Activated B cell treated with CpG ODN at 0.5 μM for 24 hours (primary cell): ENCODE results near the gene OR2T5. TPM values are rescaled to one million over a fixed set of nuclear protein-coding genes. Genes with fewer than 3 reads are reported as not detected.
"Not testable (repeated sequence)": the region's sequence is repeated elsewhere in the genome, so short reads cannot be mapped to it uniquely, and the experiment has no call there.

Source experiments
- ATAC-seq: fragments of 200-7000 bp; cut with Tn5 transposase; one replicate; pipeline ENCODE4 v1.10.0; 2021; ENCODE audit warnings: low read depth, mild to moderate bottlenecking, moderate library complexity
- CTCF ChIA-PET: fragments of 350-600 bp; sonication (Branson Sonifier 250); formaldehyde crosslinking; loops from one replicate; lab custom pipeline; 2021; ENCODE audit warnings: antibody characterized with exemption; lab: Charles Lee
- POLR2A ChIA-PET: fragments of 350-600 bp; sonication (Branson Sonifier 250); formaldehyde crosslinking; loops from one replicate; lab custom pipeline; 2021; ENCODE audit warnings: antibody characterized with exemption; lab: Charles Lee
- DNase-seq: peaks from one replicate; pipeline ENCODE4 v3.0.0; 2022
- H3K27ac Mint-ChIP-seq: one replicate; pipeline ENCODE4 v1.8.0; 2020; ENCODE audit warnings: mixed read lengths
- H3K27me3 Mint-ChIP-seq: one replicate; pipeline ENCODE4 v1.8.0; 2021; ENCODE audit warnings: mixed read lengths
- H3K36me3 Mint-ChIP-seq: one replicate; pipeline ENCODE4 v1.8.0; 2021; ENCODE audit warnings: low read depth, mixed read lengths
- H3K4me1 Mint-ChIP-seq: one replicate; pipeline ENCODE4 v1.8.0; 2021; ENCODE audit warnings: mixed read lengths
- H3K4me3 Mint-ChIP-seq: one replicate; pipeline ENCODE4 v1.8.0; 2020; ENCODE audit warnings: mild to moderate bottlenecking, mixed read lengths
- H3K9me3 Mint-ChIP-seq: one replicate; pipeline ENCODE4 v1.8.0; 2020; ENCODE audit warnings: mixed read lengths
- intact Hi-C: fragments of 100-400 bp; cut with micrococcal nuclease; formaldehyde crosslinking; loops from one replicate; pipeline ENCODE4 v1.15.1; 2024
- total RNA-seq: library from RNA; stranded (reverse); gene quantifications from 2 replicates; pipeline ENCODE4 v1.2.3, GENCODE V29; 2022

OR2T5 gene, protein sequence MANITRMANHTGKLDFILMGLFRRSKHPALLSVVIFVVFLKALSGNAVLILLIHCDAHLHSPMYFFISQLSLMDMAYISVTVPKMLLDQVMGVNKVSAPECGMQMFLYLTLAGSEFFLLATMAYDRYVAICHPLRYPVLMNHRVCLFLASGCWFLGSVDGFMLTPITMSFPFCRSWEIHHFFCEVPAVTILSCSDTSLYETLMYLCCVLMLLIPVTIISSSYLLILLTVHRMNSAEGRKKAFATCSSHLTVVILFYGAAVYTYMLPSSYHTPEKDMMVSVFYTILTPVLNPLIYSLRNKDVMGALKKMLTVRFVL
- total RNA-seq: not detected in 2 replicates

DNA sequence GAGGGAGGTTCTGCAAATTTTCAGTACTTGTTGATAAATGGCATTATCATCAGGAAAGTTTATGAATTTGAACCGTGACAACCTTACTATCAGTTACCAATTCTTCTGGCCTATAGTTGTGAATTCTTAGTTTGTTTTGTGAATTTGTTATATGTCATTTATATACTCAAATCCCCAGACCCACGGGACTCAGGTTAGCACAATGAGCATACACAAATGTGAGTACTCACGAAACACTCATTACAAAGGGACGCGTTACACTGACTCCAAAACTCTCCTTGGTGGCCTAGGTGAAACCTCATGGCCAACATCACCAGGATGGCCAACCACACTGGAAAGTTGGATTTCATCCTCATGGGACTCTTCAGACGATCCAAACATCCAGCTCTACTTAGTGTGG is at the start of gene OR2T5:
Gene OR2T5 (plus strand): TSS at position 301 of the 400 bp plus-strand sequence. CDS start 0 bp downstream, at position 301.
- H3K27me3 Mint-ChIP-seq, H3K36me3 Mint-ChIP-seq, H3K9me3 Mint-ChIP-seq, H3K27ac Mint-ChIP-seq, H3K4me3 Mint-ChIP-seq, intact Hi-C loops, DNase-seq, H3K4me1 Mint-ChIP-seq, CTCF ChIA-PET, POLR2A ChIA-PET, ATAC-seq: not testable (repeated sequence)

DNA sequence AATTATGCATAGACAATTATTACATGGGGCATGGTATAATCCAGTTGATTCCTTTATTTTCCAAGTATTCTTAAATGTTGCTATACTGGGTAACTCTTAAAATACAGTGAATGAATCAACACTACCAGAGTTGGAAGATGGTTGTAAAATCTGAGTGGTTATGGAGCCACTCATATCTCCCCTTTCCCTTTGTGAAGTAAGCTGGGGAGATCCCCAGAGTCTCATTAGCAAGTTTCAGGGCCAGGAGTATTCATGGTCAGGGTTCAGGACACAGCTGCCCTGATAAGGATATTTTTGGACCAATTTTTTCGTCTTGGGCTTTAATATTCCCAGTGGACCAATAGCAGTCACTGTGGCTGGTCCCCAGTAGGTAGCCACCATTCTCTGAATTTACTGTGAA is 49.7 kb upstream of the OR2T5 start:
- not testable (repeated sequence) for H3K36me3 Mint-ChIP-seq

DNA sequence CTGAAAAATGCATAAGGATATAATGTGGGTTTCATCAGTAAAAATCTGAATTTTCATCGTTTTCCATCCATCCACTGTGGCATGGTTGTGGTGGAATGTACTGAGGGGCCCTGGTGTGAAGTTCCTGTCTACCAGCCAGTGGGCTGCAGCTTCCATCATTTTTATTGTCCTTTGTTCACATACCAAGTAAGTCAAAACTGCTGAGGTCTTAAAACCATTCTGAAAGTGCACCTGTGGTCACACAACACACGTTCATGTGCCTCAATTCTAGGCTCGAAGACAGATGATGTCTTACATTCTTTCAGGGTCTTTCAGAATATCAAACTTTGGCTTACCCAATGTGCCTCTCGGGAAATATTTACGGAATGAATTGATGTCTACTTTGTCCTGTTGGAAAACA is 49.1 kb upstream of the OR2T5 start:
- POLR2A ChIA-PET: not testable (repeated sequence)

More for the DNA sequence above, 49.7 kb upstream of the OR2T5 start:
- ATAC-seq, H3K4me3 Mint-ChIP-seq, intact Hi-C loops, H3K27me3 Mint-ChIP-seq, H3K27ac Mint-ChIP-seq, DNase-seq, CTCF ChIA-PET, POLR2A ChIA-PET, H3K4me1 Mint-ChIP-seq, H3K9me3 Mint-ChIP-seq: not testable (repeated sequence)

DNA sequence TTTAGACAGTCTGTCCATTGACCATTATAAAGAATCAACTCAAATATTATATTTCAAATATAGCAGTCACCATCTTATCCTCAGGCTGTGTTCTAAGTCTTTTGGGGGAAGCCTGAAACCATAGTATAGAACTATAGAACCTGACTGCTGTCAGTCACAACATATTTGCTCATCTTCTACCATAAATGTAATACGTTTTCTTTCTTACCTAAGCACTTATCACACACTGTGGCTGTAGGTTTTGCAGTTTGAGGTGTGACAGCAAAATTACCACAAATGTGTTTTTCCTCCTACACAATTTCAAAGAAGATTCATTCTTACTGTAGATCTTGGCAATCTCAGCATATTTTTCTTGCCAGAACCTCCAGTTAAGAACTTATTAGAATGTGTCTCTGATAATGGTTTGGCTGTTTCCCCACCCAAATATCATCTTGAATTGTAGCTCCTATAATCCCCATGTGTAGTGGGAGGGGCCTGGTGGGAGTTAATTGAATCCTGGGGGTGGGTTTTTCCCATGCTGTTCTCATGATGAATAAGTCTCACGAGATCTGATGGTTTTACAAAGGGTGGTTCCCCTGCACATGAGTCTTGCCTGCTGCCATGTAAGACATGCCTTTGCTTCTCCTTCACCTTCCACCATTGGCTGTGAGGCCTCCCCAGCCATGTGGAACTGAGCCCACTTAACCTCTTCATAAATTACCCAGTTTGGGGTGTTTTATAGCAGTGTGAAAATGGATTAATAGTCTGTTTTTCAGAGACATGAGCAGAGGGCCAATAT is 45.7 kb upstream of the OR2T5 start:
- H3K9me3 Mint-ChIP-seq, H3K27ac Mint-ChIP-seq, DNase-seq, ATAC-seq, POLR2A ChIA-PET, H3K36me3 Mint-ChIP-seq, H3K27me3 Mint-ChIP-seq, CTCF ChIA-PET, H3K4me3 Mint-ChIP-seq, intact Hi-C loops: not testable (repeated sequence)
- peaks cover 30% of the 10 kb centered on the region for H3K4me1 Mint-ChIP-seq

More for the DNA sequence above, 49.1 kb upstream of the OR2T5 start:
- ATAC-seq, H3K27me3 Mint-ChIP-seq, intact Hi-C loops, H3K36me3 Mint-ChIP-seq, H3K27ac Mint-ChIP-seq, DNase-seq, H3K4me1 Mint-ChIP-seq, H3K4me3 Mint-ChIP-seq, CTCF ChIA-PET, H3K9me3 Mint-ChIP-seq: not testable (repeated sequence)

DNA sequence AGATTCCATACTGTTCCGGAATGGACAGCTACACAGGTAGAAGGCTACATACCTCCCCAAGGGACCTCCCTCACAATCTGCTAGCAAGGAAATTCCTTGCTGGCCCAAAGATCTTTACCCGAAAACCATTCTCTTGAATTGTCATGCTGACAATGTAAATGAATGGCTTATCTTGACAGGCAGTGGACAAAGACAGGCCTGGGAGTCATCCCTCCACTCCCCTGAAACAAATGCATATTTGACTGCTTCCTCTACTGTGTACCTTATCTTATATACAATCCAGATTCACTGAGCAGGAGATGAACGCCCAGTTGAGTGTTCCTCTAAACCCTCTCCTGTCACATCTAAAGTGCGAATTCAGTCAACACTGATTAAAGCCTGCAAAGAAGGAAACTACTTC is 43.8 kb upstream of the OR2T5 start:
- ATAC-seq, CTCF ChIA-PET, H3K27me3 Mint-ChIP-seq, POLR2A ChIA-PET, intact Hi-C loops, H3K4me3 Mint-ChIP-seq, H3K9me3 Mint-ChIP-seq, H3K36me3 Mint-ChIP-seq, DNase-seq: not testable (repeated sequence)
- Mint-ChIP-seq H3K27ac (peak overlapping the region; percentile 35), H3K4me1 (peaks cover 34% of the 10 kb centered on the region)

DNA sequence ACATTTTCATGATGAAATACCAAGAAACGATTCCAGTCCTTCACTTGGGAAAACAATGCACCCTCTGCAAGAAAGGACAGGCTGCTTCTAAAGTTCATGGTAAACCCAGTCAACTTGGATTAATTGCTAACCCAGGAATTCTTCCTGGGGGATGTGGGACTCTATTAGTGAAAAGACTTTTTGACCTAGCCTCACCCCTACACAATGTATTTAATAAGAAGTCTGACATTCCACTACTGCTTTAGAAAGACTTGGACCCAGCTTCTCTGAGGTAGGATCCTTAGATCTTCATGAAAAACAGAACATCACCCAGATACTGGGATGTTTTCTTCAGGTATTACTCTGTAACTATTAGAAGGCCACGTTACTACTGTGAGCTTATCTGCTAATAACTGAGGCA is 43.0 kb upstream of the OR2T5 start, which contains the start of gene OR2T2:
Gene OR2T2 (plus strand): TSS at position 239 of the 400 bp plus-strand sequence. CDS start 7,161 bp downstream, outside the sequence.
- Mint-ChIP-seq H3K4me3 (peak within 1 kb of the TSS; percentile 4), H3K4me1 (peaks cover 40% of the 10 kb centered on the region), H3K27ac (peak within 1 kb of the TSS; percentile 73)
- DNase-seq, ATAC-seq, POLR2A ChIA-PET, H3K36me3 Mint-ChIP-seq, CTCF ChIA-PET, H3K27me3 Mint-ChIP-seq, intact Hi-C loops, H3K9me3 Mint-ChIP-seq: not testable (repeated sequence)

DNA sequence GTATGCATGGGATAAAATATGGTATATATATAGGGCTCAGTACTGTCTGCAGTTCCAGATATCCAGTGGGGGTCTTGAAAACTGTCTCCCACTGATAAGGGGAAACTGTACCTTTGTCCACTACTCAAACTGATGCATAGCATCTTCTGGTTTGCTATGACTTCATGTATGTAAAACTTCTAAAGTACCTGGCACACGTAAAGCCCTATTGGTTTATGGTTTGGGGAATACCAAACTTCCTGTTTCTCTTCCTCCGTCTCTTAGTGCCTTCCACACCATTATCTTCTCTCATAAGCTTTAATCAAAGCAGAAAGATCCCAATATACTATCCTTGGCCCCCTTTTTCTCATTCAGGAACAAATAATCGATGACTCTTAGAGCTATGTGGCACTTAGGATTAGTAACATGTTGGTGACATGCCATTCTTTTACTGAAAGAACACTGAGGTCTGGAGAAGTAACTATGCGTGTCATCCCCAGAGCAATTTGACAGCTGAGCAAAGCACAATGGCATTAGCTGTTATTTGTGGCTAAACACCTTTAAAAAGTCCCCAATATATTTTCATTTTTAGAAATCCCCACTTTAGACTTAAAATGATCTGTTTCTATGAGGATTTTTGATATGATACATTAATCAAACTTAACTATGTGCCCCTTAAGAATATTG is 39.8 kb upstream of the OR2T5 start:
- intact Hi-C loops, POLR2A ChIA-PET, CTCF ChIA-PET, H3K4me3 Mint-ChIP-seq, H3K27ac Mint-ChIP-seq, H3K27me3 Mint-ChIP-seq, H3K9me3 Mint-ChIP-seq, H3K36me3 Mint-ChIP-seq, DNase-seq: not testable (repeated sequence)
- peak; percentile 85 for ATAC-seq
- peaks cover 42% of the 10 kb centered on the region for H3K4me1 Mint-ChIP-seq

DNA sequence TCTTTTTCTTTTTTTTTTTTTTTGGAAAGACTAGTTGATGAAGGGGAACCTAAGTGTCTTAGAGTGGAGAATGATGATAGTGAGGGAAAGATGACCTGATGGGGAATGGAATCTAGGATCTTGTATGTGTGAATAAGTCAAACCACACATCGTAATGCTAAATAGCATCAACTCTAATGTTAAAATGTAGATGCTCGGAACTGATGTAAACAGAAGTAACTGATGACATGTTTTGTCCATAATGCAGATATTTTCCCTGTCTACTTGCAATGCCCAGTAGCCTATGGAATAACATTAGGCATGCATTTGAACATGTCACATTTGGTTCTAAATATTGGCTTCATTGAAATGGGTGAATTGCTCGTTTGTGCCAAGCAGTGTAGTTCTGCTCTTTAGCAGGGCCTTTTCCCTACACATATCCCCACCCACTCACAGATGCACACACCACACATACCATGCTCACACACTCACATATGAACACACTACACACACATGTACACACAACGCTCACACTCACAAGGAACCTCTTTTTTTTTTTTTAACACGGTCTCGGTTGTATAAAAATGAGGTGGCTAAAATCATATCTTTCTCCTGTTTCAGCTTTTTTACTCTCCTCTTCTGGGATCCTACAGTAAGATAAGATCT is 38.4 kb upstream of the OR2T5 start:
- H3K27me3 Mint-ChIP-seq, ATAC-seq, POLR2A ChIA-PET, DNase-seq, CTCF ChIA-PET, H3K36me3 Mint-ChIP-seq, intact Hi-C loops, H3K9me3 Mint-ChIP-seq: not testable (repeated sequence)
- peaks cover 33% of the 10 kb centered on the region for H3K4me1 Mint-ChIP-seq
- peak overlapping the region; percentile 86 for H3K27ac Mint-ChIP-seq
- H3K4me3 Mint-ChIP-seq: peak overlapping the region; percentile 62

DNA sequence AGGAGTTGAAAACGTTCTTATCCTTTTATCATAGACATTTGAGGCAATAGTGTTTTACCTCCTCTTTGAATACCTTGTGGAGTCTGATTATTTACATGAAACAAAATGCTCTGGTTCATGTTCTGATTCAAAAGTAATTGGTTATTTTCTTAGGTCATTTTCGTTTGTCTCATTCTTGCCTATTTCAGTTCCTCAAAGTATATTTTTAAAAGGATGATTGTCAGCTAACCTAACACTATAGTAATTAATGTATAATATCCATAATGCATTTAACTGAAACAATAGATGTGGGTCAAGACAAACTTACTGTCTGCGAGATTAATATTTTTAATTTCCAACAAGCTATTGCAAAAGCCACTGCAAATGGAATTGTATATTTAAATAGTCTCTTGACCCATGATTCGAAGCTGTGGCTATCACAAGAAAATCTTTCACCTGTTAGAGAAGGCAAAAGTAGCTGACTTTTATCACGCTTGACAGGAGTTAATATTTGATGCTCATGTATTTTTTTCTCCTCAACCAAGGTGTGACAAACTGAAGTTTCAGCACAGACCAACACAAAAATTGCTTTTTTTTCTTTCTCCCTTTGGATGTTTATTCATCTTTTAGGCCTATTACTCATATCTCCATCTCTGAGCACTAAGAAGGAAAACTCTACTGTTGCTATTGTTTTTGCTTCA is 37.8 kb upstream of the OR2T5 start:
- H3K4me3 Mint-ChIP-seq: peak overlapping the region; percentile 62

DNA sequence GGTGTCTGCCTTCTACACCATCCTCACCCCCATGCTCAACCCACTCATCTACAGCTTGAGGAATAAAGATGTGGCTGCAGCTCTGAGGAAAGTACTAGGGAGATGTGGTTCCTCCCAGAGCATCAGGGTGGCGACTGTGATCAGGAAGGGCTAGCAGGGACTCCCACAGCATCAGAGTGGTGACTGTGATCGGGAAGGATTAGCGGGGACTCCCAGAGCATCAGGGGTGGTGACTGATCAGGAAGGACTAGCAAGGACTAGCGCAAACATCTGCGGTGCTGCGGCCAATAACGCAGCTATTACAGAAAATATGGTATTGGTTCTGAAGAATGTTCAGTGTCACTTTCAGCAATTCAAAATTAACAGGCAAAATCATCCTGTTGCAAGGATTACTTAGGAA is 34.8 kb upstream of the OR2T5 start:
- H3K27ac Mint-ChIP-seq, H3K9me3 Mint-ChIP-seq, CTCF ChIA-PET, H3K4me1 Mint-ChIP-seq, H3K36me3 Mint-ChIP-seq, POLR2A ChIA-PET, H3K27me3 Mint-ChIP-seq, DNase-seq, intact Hi-C loops, H3K4me3 Mint-ChIP-seq, ATAC-seq: not testable (repeated sequence)

More for the DNA sequence above, 37.8 kb upstream of the OR2T5 start:
- H3K27me3 Mint-ChIP-seq, H3K9me3 Mint-ChIP-seq, H3K36me3 Mint-ChIP-seq, POLR2A ChIA-PET, intact Hi-C loops, CTCF ChIA-PET, DNase-seq: not testable (repeated sequence)
- Mint-ChIP-seq H3K27ac (peak overlapping the region; percentile 86), H3K4me1 (peaks cover 27% of the 10 kb centered on the region)
- peak; percentile 14 for ATAC-seq

DNA sequence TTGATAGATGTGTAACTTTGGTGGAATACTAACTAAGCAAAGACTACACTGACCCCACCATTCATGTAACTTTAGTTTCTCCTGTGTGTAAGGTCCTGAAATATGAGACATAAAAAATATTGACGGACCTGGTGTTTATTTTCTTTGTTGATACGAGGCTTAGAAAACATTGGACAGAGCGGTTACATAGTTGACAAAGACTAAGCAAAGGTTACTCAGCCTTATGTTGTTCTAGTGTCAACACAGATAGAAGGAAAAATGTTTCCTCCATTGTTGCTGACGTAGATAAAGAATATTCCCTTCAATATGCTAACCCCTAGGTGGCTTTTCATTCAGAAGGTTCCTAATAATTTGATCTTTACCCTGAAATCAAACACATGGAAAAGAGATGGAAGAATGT is 33.3 kb upstream of the OR2T5 start:
- H3K27me3 Mint-ChIP-seq, POLR2A ChIA-PET, CTCF ChIA-PET, H3K4me3 Mint-ChIP-seq, H3K9me3 Mint-ChIP-seq, ATAC-seq, DNase-seq, H3K4me1 Mint-ChIP-seq, H3K36me3 Mint-ChIP-seq, H3K27ac Mint-ChIP-seq: not testable (repeated sequence)
- intact Hi-C loops: loop anchor here (5.0 kb wide), 1 partner anchor 177 kb away; no protein-coding TSS in a partner anchor
